ENCODE data around the gene MBD2.
A peak's percentile ranks its signal among the peaks of the same experiment; 100 is the strongest.

MBD2 gene

DNA sequence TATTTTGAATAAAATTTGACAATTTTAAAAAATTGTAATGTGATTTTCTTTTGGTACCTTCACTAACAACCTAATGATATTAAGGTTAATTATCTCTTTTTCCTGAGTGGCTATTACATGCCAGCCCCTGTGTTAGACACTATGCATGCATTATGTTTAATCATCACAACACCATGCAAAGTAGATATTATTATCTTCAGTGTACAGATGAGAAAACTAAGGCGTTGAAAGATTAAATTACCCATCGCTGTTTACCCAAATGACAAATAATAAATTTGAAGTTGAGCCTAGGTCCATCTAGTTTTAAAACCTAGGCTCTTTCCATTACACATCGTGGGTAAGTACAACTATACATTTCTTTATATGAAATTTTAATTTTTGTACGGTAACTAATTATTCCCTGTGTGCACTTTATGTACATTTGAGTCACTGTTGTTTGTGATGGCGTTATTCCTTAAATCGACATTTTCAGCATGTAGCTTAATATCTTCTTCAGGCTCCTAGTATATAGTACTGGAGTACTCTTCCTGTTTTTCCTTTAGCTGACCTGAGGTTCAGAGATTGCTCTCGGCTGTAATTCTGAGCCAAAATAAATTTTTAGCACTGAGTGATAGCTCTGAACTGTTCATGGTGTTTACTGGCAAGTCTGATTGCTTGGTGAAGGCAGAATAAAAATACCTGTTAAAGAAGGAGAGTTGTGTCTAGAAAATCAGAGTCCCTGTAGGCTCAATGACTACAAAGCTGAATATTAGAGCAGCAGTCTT, 13.9 kb upstream of the MBD2 start:
- in situ Hi-C loops (cut with MboI; ENCODE audit: low sequenced_read_pairs, unreplicated experiment) = no loop called here

DNA sequence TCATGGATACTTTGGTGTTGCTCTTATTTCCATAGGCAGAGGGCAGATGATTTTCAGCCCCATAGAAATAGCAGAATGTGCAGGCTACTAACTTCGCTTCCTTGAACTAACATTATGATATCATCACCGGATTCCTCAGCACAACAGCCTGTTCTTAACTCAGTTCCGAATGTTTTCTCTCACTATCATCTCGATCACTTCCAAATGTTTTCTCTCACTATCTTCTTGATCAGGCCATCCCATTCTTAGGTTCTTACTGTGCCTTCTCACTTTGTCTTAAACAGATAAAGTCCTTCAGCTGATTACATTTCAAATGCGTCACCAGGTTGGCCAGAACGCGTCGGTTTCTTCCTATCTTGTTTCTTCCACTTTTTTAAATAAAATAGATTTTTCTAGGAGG, 11.4 kb upstream of the MBD2 start:
- no peak for DNase-seq (ENCODE audit: low spot score)
- in situ Hi-C loops (cut with MboI; ENCODE audit: low sequenced_read_pairs, unreplicated experiment) = no loop called here
- TF ChIP-seq CTCF (IDR thresholded peaks at IDR 0.05; ENCODE audit: borderline replicate concordance, control extremely low read depth, extremely low read depth, insufficient read depth, missing control alignments) = no peak

More for the DNA sequence above, 13.9 kb upstream of the MBD2 start:
- DNase-seq (ENCODE audit: low spot score) = no peak
- TF ChIP-seq CTCF (IDR thresholded peaks at IDR 0.05; ENCODE audit: borderline replicate concordance, control extremely low read depth, extremely low read depth, insufficient read depth, missing control alignments) = no peak

- no peak for DNase-seq (ENCODE audit: low spot score)
- in situ Hi-C loops (cut with MboI; ENCODE audit: low sequenced_read_pairs, unreplicated experiment) = no loop called here
- TF ChIP-seq CTCF (IDR thresholded peaks at IDR 0.05; ENCODE audit: borderline replicate concordance, control extremely low read depth, extremely low read depth, insufficient read depth, missing control alignments) = no peak
These were observed 9.3 kb upstream of the MBD2 start for GRCh38 chr18:54233747-54234146.

- in situ Hi-C loops (cut with MboI; ENCODE audit: low sequenced_read_pairs, unreplicated experiment) = no loop called here
- no peak for TF ChIP-seq CTCF (IDR thresholded peaks at IDR 0.05; ENCODE audit: borderline replicate concordance, control extremely low read depth, extremely low read depth, insufficient read depth, missing control alignments)
- no peak for DNase-seq (ENCODE audit: low spot score)
These were observed 8.8 kb upstream of the MBD2 start for GRCh38 chr18:54233228-54233625.

- in situ Hi-C loops (cut with MboI; ENCODE audit: low sequenced_read_pairs, unreplicated experiment) = no loop called here
- no peak for DNase-seq (ENCODE audit: low spot score)
- no peak for TF ChIP-seq CTCF (IDR thresholded peaks at IDR 0.05; ENCODE audit: borderline replicate concordance, control extremely low read depth, extremely low read depth, insufficient read depth, missing control alignments)
These were observed 8.2 kb upstream of the MBD2 start for GRCh38 chr18:54232485-54233227.

- in situ Hi-C loops (cut with MboI; ENCODE audit: low sequenced_read_pairs, unreplicated experiment) = no loop called here
- TF ChIP-seq CTCF (IDR thresholded peaks at IDR 0.05; ENCODE audit: borderline replicate concordance, control extremely low read depth, extremely low read depth, insufficient read depth, missing control alignments) = no peak
- DNase-seq (ENCODE audit: low spot score) = peak; percentile 63
These were observed 5.1 kb upstream of the MBD2 start for GRCh38 chr18:54229421-54230059.
